Immature natural killer cell (primary cell): ENCODE data around the gene WNT9A. TPM values are rescaled to one million over a fixed set of nuclear protein-coding genes. Genes with fewer than 3 reads are reported as not detected.
"Not testable (repeated sequence)": the region's sequence is repeated elsewhere in the genome, so short reads cannot be mapped to it uniquely, and the experiment has no call there.

ENCODE experiments used
- DNase-seq, 3 donors: peaks; one replicate each; pipeline ENCODE4 v3.0.0; 2022; ENCODE audit warnings: mixed read lengths in 1 of 3
- H3K27ac Mint-ChIP-seq, 6 donors: one replicate each; pipeline ENCODE4 v1.8.0; 2020; ENCODE audit warnings: mixed read lengths in 6 of 6, mild to moderate bottlenecking in 5 of 6, inconsistent platforms in 4 of 6, moderate library complexity in 3 of 6
- H3K27me3 Mint-ChIP-seq, 3 donors: one replicate each; pipeline ENCODE4 v1.8.0; 2020 to 2021; ENCODE audit warnings: low read depth in 3 of 3, mild to moderate bottlenecking in 3 of 3, mixed read lengths in 3 of 3, moderate library complexity in 3 of 3, inconsistent platforms in 1 of 3
- H3K36me3 Mint-ChIP-seq, 3 donors: one replicate each; pipeline ENCODE4 v1.8.0; 2020; ENCODE audit warnings: mixed read lengths in 3 of 3, inconsistent platforms in 2 of 3, mild to moderate bottlenecking in 2 of 3
- H3K4me1 Mint-ChIP-seq, 2 donors: one replicate each; pipeline ENCODE4 v1.8.0; 2020; ENCODE audit warnings: inconsistent platforms in 2 of 2, mild to moderate bottlenecking in 2 of 2, mixed read lengths in 2 of 2, moderate library complexity in 1 of 2
- H3K4me3 Mint-ChIP-seq, 5 donors: one replicate each; pipeline ENCODE4 v1.8.0; 2020; ENCODE audit warnings: mild to moderate bottlenecking in 5 of 5, mixed read lengths in 5 of 5, inconsistent platforms in 3 of 5, moderate library complexity in 3 of 5
- H3K9me3 Mint-ChIP-seq, 6 donors: one replicate each; pipeline ENCODE4 v1.8.0; 2020; ENCODE audit warnings: mild to moderate bottlenecking in 6 of 6, mixed read lengths in 6 of 6, inconsistent platforms in 4 of 6, moderate library complexity in 3 of 6
- polyA plus RNA-seq, 3 donors: library from polyadenylated mRNA; unstranded; fragments of 300-500 nt; fragmentation: Illumina TruSeq; gene quantifications; one replicate each; pipeline ENCODE4 v1.2.3, GENCODE V29; 2021

The WNT9A gene
- polyA plus RNA-seq, 3 donors from 2014 or later: not detected

- DNase-seq: no peak
- Mint-ChIP-seq H3K9me3 (no peaks in the 10 kb centered on the region), H3K36me3 (no peaks in the 10 kb centered on the region), H3K27me3 (peaks cover 0 to 3% (median 1%) of the 10 kb centered on the region in 3 donors), H3K27ac (no peak overlapping the region), H3K4me1 (peaks cover 20 to 21% of the 10 kb centered on the region in 2 donors), H3K4me3 (peak overlapping the region in 1 of 5 donors; percentile 30)
These were observed 63.2 kb downstream of the WNT9A start for GRCh38 chr1:227884370-227885134.

GRCh38 chr1:227883641-227884301 lies 64.0 kb downstream of the WNT9A start:
- peaks cover 0 to 3% (median 3%) of the 10 kb centered on the region in 3 donors for H3K27me3 Mint-ChIP-seq
- no peak overlapping the region for H3K27ac Mint-ChIP-seq
- peaks cover 20 to 21% of the 10 kb centered on the region in 2 donors for H3K4me1 Mint-ChIP-seq
- no peaks in the 10 kb centered on the region for H3K9me3 Mint-ChIP-seq
- no peak for DNase-seq
- H3K36me3 Mint-ChIP-seq: no peaks in the 10 kb centered on the region
- H3K4me3 Mint-ChIP-seq: no peak overlapping the region

- DNase-seq: no peak
- peaks cover 0 to 3% (median 3%) of the 10 kb centered on the region in 3 donors for H3K27me3 Mint-ChIP-seq
- H3K4me1 Mint-ChIP-seq: peaks cover 20 to 21% of the 10 kb centered on the region in 2 donors
- no peaks in the 10 kb centered on the region for H3K9me3 Mint-ChIP-seq
- H3K4me3 Mint-ChIP-seq: no peak overlapping the region
- no peaks in the 10 kb centered on the region for H3K36me3 Mint-ChIP-seq
- no peak overlapping the region for H3K27ac Mint-ChIP-seq
These were observed 64.6 kb downstream of the WNT9A start for GRCh38 chr1:227883073-227883520.

- H3K27me3 Mint-ChIP-seq: peaks cover 4 to 13% (median 7%) of the 10 kb centered on the region in 3 donors
- H3K36me3 Mint-ChIP-seq: no peaks in the 10 kb centered on the region
- H3K27ac Mint-ChIP-seq: no peak overlapping the region
- no peak for DNase-seq
- H3K4me1 Mint-ChIP-seq: peaks cover 2 to 7% of the 10 kb centered on the region in 2 donors
- no peak overlapping the region for H3K4me3 Mint-ChIP-seq
- H3K9me3 Mint-ChIP-seq: peaks cover 0 to 3% (median 0%) of the 10 kb centered on the region in 6 donors
These were observed 67.3 kb downstream of the WNT9A start for GRCh38 chr1:227880342-227880924.

GRCh38 chr1:227877810-227878209 lies 69.9 kb downstream of the WNT9A start:
- not testable (repeated sequence) for H3K4me3 Mint-ChIP-seq, H3K4me1 Mint-ChIP-seq, DNase-seq, H3K27ac Mint-ChIP-seq, H3K36me3 Mint-ChIP-seq, H3K9me3 Mint-ChIP-seq
- H3K27me3 Mint-ChIP-seq: peaks cover 11 to 20% (median 14%) of the 10 kb centered on the region in 3 donors

- not testable (repeated sequence) for H3K36me3 Mint-ChIP-seq, H3K27ac Mint-ChIP-seq, DNase-seq, H3K4me3 Mint-ChIP-seq, H3K9me3 Mint-ChIP-seq
- peaks cover 20 to 23% of the 10 kb centered on the region in 2 donors for H3K4me1 Mint-ChIP-seq
- peaks cover 6 to 35% (median 11%) of the 10 kb centered on the region in 3 donors for H3K27me3 Mint-ChIP-seq
These were observed 75.8 kb downstream of the WNT9A start for GRCh38 chr1:227871892-227872291.

GRCh38 chr1:227870366-227870765 lies 77.4 kb downstream of the WNT9A start:
- Mint-ChIP-seq H3K27ac (peak overlapping the region in 1 of 6 donors; percentile 35), H3K4me3 (peak overlapping the region; percentile 1 to 62 (median 51)), H3K36me3 (peaks cover 0 to 6% (median 4%) of the 10 kb centered on the region in 3 donors), H3K4me1 (peaks cover 20 to 23% of the 10 kb centered on the region in 2 donors), H3K27me3 (peaks cover 4 to 28% (median 10%) of the 10 kb centered on the region in 3 donors), H3K9me3 (peaks cover 0 to 9% (median 0%) of the 10 kb centered on the region in 6 donors)
- no peak for DNase-seq

GRCh38 chr1:227869851-227870305 lies 77.9 kb downstream of the WNT9A start:
- no peak for DNase-seq
- Mint-ChIP-seq H3K27ac (peak overlapping the region in 1 of 6 donors; percentile 35), H3K36me3 (peaks cover 2 to 6% (median 4%) of the 10 kb centered on the region in 3 donors), H3K27me3 (peaks cover 4 to 25% (median 7%) of the 10 kb centered on the region in 3 donors), H3K9me3 (peaks cover 0 to 6% (median under 1%) of the 10 kb centered on the region in 6 donors), H3K4me1 (peaks cover 20 to 23% of the 10 kb centered on the region in 2 donors), H3K4me3 (peak overlapping the region; percentile 1 to 62 (median 51))

GRCh38 chr1:227869279-227869842 lies 78.4 kb downstream of the WNT9A start:
- no peak for DNase-seq
- Mint-ChIP-seq H3K9me3 (peaks cover 2 to 7% (median 5%) of the 10 kb centered on the region in 6 donors), H3K4me1 (peaks cover 20 to 23% of the 10 kb centered on the region in 2 donors), H3K27ac (no peak overlapping the region), H3K27me3 (peaks cover 2 to 27% (median 3%) of the 10 kb centered on the region in 3 donors), H3K36me3 (peaks cover 4 to 11% (median 6%) of the 10 kb centered on the region in 3 donors), H3K4me3 (peak overlapping the region in 2 of 5 donors; percentile 18 to 27)

Other genes starting within 250 kb of the WNT9A start
- gene JMJD4, start 212.6 kb downstream of the WNT9A start, polyA plus RNA-seq: 10 to 100 TPM; 22.3 to 25.9 (median 25.0) TPM
- gene SNAP47, start 212.5 kb downstream of the WNT9A start, polyA plus RNA-seq: 10 to 100 TPM; 37.0 to 44.9 (median 37.7) TPM
- gene PRSS38, start 132.3 kb downstream of the WNT9A start, polyA plus RNA-seq: not detected
- not detected for gene WNT3A, start 59.1 kb upstream of the WNT9A start, polyA plus RNA-seq
- gene ARF1, start 134.8 kb upstream of the WNT9A start, polyA plus RNA-seq: 100 to 1,000 TPM; 533 to 916 (median 674) TPM
- gene C1orf35, start 155.4 kb upstream of the WNT9A start, polyA plus RNA-seq: 10 to 100 TPM in 2 of 3 donors, 1 to 10 TPM in 1; 1.8 to 21.7 (median 16.6) TPM
- gene MRPL55, start 161.4 kb upstream of the WNT9A start, polyA plus RNA-seq: 100 to 1,000 TPM; 125 to 230 (median 129) TPM
- 100 to 1,000 TPM; 516 to 803 (median 763) TPM for gene GUK1, start 192.3 kb upstream of the WNT9A start, polyA plus RNA-seq
- not detected for gene GJC2, start 202.0 kb upstream of the WNT9A start, polyA plus RNA-seq
- 1 to 10 TPM; 2.0 to 4.4 (median 2.0) TPM for gene IBA57, start 217.9 kb upstream of the WNT9A start, polyA plus RNA-seq